ENCODE results near the gene ADK. TPM values are rescaled to one million over a fixed set of nuclear protein-coding genes. Genes with fewer than 3 reads are reported as not detected.
"Not testable (repeated sequence)": the region's sequence is repeated elsewhere in the genome, so short reads cannot be mapped to it uniquely, and the experiment has no call there.

The ADK gene
- total RNA-seq, 1 donor from 2014 or later: 62.0 TPM

GRCh38 chr10:74557098-74557497 lies 406.1 kb downstream of the ADK start:
- no peaks in the 10 kb centered on the region for H3K4me1 Mint-ChIP-seq (ENCODE audit: low read depth, unreplicated experiment)
- no peaks in the 10 kb centered on the region for H3K36me3 ChIP-seq (ENCODE audit: insufficient read depth, low read length)
- no peaks in the 10 kb centered on the region for H3K4me1 ChIP-seq (ENCODE audit: insufficient read depth, low read length)
- no peak overlapping the region for H3K4me3 Mint-ChIP-seq (ENCODE audit: unreplicated experiment)
- no peak overlapping the region for H3K9ac ChIP-seq (ENCODE audit: low read length)
- H4K20me1 ChIP-seq (ENCODE audit: insufficient read depth, low read length): no peaks in the 10 kb centered on the region
- H3K27me3 ChIP-seq (ENCODE audit: insufficient read depth, low read length): no peaks in the 10 kb centered on the region
- no peaks in the 10 kb centered on the region for H3K27me3 Mint-ChIP-seq (ENCODE audit: low read depth, unreplicated experiment)
- H3K36me3 Mint-ChIP-seq (ENCODE audit: low read depth, unreplicated experiment): peaks cover 13% of the 10 kb centered on the region
- no peaks in the 10 kb centered on the region for H3K79me2 ChIP-seq (ENCODE audit: insufficient read depth, low read length)
- H3K9me3 Mint-ChIP-seq (ENCODE audit: unreplicated experiment): no peaks in the 10 kb centered on the region
- no peak overlapping the region for H2AFZ ChIP-seq (ENCODE audit: low read depth, low read length)
- TF ChIP-seq, protein P1, sequence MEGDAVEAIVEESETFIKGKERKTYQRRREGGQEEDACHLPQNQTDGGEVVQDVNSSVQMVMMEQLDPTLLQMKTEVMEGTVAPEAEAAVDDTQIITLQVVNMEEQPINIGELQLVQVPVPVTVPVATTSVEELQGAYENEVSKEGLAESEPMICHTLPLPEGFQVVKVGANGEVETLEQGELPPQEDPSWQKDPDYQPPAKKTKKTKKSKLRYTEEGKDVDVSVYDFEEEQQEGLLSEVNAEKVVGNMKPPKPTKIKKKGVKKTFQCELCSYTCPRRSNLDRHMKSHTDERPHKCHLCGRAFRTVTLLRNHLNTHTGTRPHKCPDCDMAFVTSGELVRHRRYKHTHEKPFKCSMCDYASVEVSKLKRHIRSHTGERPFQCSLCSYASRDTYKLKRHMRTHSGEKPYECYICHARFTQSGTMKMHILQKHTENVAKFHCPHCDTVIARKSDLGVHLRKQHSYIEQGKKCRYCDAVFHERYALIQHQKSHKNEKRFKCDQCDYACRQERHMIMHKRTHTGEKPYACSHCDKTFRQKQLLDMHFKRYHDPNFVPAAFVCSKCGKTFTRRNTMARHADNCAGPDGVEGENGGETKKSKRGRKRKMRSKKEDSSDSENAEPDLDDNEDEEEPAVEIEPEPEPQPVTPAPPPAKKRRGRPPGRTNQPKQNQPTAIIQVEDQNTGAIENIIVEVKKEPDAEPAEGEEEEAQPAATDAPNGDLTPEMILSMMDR (IDR thresholded peaks at IDR 0.05; ENCODE audit: insufficient read depth, low read depth, low read length): no peak
- TF ChIP-seq EZH2 (IDR thresholded peaks at IDR 0.05; ENCODE audit: insufficient read depth, low read length): no peak
- H3K9me3 ChIP-seq (ENCODE audit: insufficient read depth, low read depth, low read length): no peaks in the 10 kb centered on the region
- H3K27ac ChIP-seq (ENCODE audit: low read depth, low read length): no peak overlapping the region
- no peak overlapping the region for H3K4me2 ChIP-seq (ENCODE audit: low read length)
- H3K27ac Mint-ChIP-seq (ENCODE audit: unreplicated experiment): no peak overlapping the region
- FAIRE-seq (no peak), DNase-seq (ENCODE audit: low read depth) (no peak)
- no peak overlapping the region for H3K4me3 ChIP-seq (ENCODE audit: insufficient read depth, low read depth, low read length)

DNA sequence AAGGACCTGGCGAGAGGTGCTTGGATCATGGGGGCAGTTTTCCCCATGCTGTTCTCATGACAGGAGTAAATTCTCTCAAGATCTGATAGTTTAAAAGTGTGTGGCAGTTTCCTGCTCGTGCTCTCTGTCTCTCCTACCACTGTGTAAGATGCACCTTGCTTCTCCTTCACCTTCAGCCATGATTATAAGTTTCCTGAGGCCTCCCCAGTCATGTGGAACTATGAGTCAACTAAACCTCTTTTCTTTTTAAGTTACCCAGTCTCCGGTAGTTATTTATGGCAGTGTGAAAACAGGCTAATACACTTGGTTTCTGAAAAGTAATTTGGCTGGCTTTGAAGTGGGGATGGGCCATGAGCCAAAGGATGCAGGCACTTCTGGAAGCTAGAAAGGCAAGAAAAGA lies 407.4 kb downstream of the ADK start:
- no peak for DNase-seq (ENCODE audit: low read depth)
- H3K9me3 Mint-ChIP-seq (ENCODE audit: unreplicated experiment): no peaks in the 10 kb centered on the region
- no peak overlapping the region for H3K9ac ChIP-seq (ENCODE audit: low read length)
- H3K4me3 ChIP-seq (ENCODE audit: insufficient read depth, low read depth, low read length): no peak overlapping the region
- H3K79me2 ChIP-seq (ENCODE audit: insufficient read depth, low read length): no peaks in the 10 kb centered on the region
- H3K36me3 ChIP-seq (ENCODE audit: insufficient read depth, low read length): no peaks in the 10 kb centered on the region
- TF ChIP-seq EZH2 (IDR thresholded peaks at IDR 0.05; ENCODE audit: insufficient read depth, low read length): no peak
- TF ChIP-seq, protein P1 (IDR thresholded peaks at IDR 0.05; ENCODE audit: insufficient read depth, low read depth, low read length): no peak
- FAIRE-seq: no peak
- no peak overlapping the region for H3K4me2 ChIP-seq (ENCODE audit: low read length)
- H3K27ac Mint-ChIP-seq (ENCODE audit: unreplicated experiment): no peak overlapping the region
- no peak overlapping the region for H3K27ac ChIP-seq (ENCODE audit: low read depth, low read length)
- no peaks in the 10 kb centered on the region for H3K27me3 Mint-ChIP-seq (ENCODE audit: low read depth, unreplicated experiment)
- H3K4me1 ChIP-seq (ENCODE audit: insufficient read depth, low read length): no peaks in the 10 kb centered on the region
- H3K36me3 Mint-ChIP-seq (ENCODE audit: low read depth, unreplicated experiment): peaks cover 13% of the 10 kb centered on the region
- H3K27me3 ChIP-seq (ENCODE audit: insufficient read depth, low read length): no peaks in the 10 kb centered on the region
- no peaks in the 10 kb centered on the region for H4K20me1 ChIP-seq (ENCODE audit: insufficient read depth, low read length)
- H3K4me1 Mint-ChIP-seq (ENCODE audit: low read depth, unreplicated experiment): no peaks in the 10 kb centered on the region
- no peak overlapping the region for H2AFZ ChIP-seq (ENCODE audit: low read depth, low read length)
- H3K9me3 ChIP-seq (ENCODE audit: insufficient read depth, low read depth, low read length): no peaks in the 10 kb centered on the region
- no peak overlapping the region for H3K4me3 Mint-ChIP-seq (ENCODE audit: unreplicated experiment)

DNA sequence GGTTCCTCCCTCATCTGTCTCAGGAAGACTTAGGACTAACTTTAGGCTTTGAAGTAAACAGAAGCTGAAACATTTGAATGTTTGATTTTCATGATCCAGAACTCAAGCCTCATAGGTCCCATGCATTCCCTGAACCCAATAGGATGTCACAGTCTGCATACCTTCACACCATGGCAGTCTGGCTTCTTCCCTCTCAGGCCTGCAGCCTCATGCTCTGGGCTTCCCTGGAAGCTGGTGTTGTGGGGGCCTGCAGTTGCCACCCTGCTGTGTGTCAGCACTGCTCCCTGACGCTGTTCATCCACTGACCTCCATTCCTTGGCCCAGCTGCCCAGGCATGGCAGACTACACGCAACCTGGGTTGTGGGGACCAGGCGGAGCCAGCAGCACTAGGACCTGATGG lies 407.9 kb downstream of the ADK start:
- FAIRE-seq: no peak
- no peak for TF ChIP-seq EZH2 (IDR thresholded peaks at IDR 0.05; ENCODE audit: insufficient read depth, low read length)
- TF ChIP-seq, protein P1 (IDR thresholded peaks at IDR 0.05; ENCODE audit: insufficient read depth, low read depth, low read length): no peak
- H3K27me3 Mint-ChIP-seq (ENCODE audit: low read depth, unreplicated experiment): no peaks in the 10 kb centered on the region
- no peak overlapping the region for H3K27ac ChIP-seq (ENCODE audit: low read depth, low read length)
- no peak overlapping the region for H3K27ac Mint-ChIP-seq (ENCODE audit: unreplicated experiment)
- no peaks in the 10 kb centered on the region for H3K9me3 Mint-ChIP-seq (ENCODE audit: unreplicated experiment)
- H3K4me1 Mint-ChIP-seq (ENCODE audit: low read depth, unreplicated experiment): no peaks in the 10 kb centered on the region
- no peak overlapping the region for H3K4me3 ChIP-seq (ENCODE audit: insufficient read depth, low read depth, low read length)
- H3K4me2 ChIP-seq (ENCODE audit: low read length): no peak overlapping the region
- DNase-seq (ENCODE audit: low read depth): no peak
- H3K4me3 Mint-ChIP-seq (ENCODE audit: unreplicated experiment): no peak overlapping the region
- H3K79me2 ChIP-seq (ENCODE audit: insufficient read depth, low read length): no peaks in the 10 kb centered on the region
- H3K27me3 ChIP-seq (ENCODE audit: insufficient read depth, low read length): no peaks in the 10 kb centered on the region
- H3K9ac ChIP-seq (ENCODE audit: low read length): no peak overlapping the region
- no peaks in the 10 kb centered on the region for H4K20me1 ChIP-seq (ENCODE audit: insufficient read depth, low read length)
- no peaks in the 10 kb centered on the region for H3K36me3 ChIP-seq (ENCODE audit: insufficient read depth, low read length)
- H2AFZ ChIP-seq (ENCODE audit: low read depth, low read length): no peak overlapping the region
- H3K36me3 Mint-ChIP-seq (ENCODE audit: low read depth, unreplicated experiment): peaks cover 13% of the 10 kb centered on the region
- H3K4me1 ChIP-seq (ENCODE audit: insufficient read depth, low read length): no peaks in the 10 kb centered on the region
- no peaks in the 10 kb centered on the region for H3K9me3 ChIP-seq (ENCODE audit: insufficient read depth, low read depth, low read length)

DNA sequence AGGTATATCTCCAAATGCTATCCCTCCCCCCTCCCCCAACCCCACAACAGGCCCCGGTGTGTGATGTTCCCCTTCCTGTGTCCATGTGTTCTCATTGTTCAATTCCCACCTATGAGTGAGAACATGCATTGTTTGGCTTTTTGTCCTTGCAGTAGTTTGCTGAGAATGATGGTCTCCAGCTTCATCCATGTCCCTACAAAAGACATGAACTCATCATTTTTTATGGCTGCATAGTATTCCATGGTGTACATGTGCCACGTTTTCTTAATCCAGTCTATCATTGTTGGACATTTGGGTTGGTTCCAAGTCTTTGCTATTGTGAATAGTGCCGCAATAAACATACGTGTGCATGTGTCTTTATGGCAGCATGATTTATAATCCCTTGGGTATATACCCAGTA lies 417.9 kb downstream of the ADK start:
- H3K36me3 ChIP-seq (ENCODE audit: insufficient read depth, low read length); H3K4me1 ChIP-seq (ENCODE audit: insufficient read depth, low read length); H3K4me3 ChIP-seq (ENCODE audit: insufficient read depth, low read depth, low read length); DNase-seq (ENCODE audit: low read depth); H4K20me1 ChIP-seq (ENCODE audit: insufficient read depth, low read length); H3K79me2 ChIP-seq (ENCODE audit: insufficient read depth, low read length); H3K9me3 ChIP-seq (ENCODE audit: insufficient read depth, low read depth, low read length); H3K27me3 ChIP-seq (ENCODE audit: insufficient read depth, low read length); H3K27me3 Mint-ChIP-seq (ENCODE audit: low read depth, unreplicated experiment); H3K27ac Mint-ChIP-seq (ENCODE audit: unreplicated experiment); FAIRE-seq; H2AFZ ChIP-seq (ENCODE audit: low read depth, low read length); H3K4me2 ChIP-seq (ENCODE audit: low read length); H3K27ac ChIP-seq (ENCODE audit: low read depth, low read length); H3K4me1 Mint-ChIP-seq (ENCODE audit: low read depth, unreplicated experiment); H3K4me3 Mint-ChIP-seq (ENCODE audit: unreplicated experiment); H3K9ac ChIP-seq (ENCODE audit: low read length); H3K36me3 Mint-ChIP-seq (ENCODE audit: low read depth, unreplicated experiment): not testable (repeated sequence)
- H3K9me3 Mint-ChIP-seq (ENCODE audit: unreplicated experiment): peaks cover 11% of the 10 kb centered on the region
